ENCODE data around the gene ST3GAL6.
"Not testable (repeated sequence)": the region's sequence is repeated elsewhere in the genome, so short reads cannot be mapped to it uniquely, and the experiment has no call there.

ST3GAL6 gene

DNA sequence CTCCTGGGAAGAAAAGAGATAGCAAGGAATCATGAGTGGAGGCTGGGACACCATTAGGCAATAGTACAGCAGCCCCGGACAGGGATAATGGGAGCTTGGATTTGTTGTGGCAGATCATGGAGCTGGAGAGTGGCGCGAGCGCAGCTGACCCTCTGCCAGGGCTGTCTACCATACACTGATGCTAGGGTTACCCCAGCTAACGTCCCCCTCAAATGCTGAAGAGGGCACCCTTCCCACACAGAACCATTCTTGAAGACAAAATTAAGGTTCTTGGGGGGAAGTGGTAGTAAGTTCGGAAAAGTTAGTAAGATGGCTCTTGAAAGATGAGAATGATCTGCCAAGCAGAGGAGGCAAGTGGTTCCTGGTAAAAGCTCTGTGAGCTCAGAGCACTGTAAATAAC is 61.1 kb downstream of the ST3GAL6 start:
- Histone ChIP-seq H3K9ac (ENCODE audit: low read depth, low read length) (no peak overlapping the region), H3K9me3 (ENCODE audit: insufficient read depth, low read depth, low read length) (no peaks in the 10 kb centered on the region), H3K27me3 (ENCODE audit: insufficient read depth, low read length) (no peaks in the 10 kb centered on the region), H3K4me3 (ENCODE audit: low read length) (no peak overlapping the region), H3K27ac (ENCODE audit: low read depth, low read length) (no peak overlapping the region), H3K36me3 (ENCODE audit: insufficient read depth, low read length) (peaks cover 31% of the 10 kb centered on the region), H3K4me1 (ENCODE audit: insufficient read depth, low read length) (no peaks in the 10 kb centered on the region)
- WGBS = 96% methylated on average over 5 of the region's 6 CpGs

DNA sequence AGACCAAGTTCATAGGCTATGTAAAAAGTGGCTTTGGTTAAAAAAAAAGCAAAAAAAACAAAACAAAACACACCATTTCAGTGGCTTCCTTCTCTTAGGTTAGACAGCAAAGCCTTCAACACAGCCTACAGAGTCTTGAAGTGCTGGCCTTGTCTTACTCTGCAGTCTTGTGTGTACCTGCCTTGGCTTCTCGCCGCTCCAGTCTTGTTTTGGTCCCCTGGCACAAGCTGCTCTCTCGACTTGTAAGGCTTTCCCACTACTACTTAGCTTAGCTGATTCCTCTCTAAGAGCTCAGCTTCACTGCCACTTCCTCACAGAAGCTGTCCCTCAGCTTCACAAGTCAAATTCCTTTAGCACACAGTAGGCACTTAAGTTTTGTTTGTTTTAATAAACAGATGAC is 63.0 kb downstream of the ST3GAL6 start:
- H3K36me3 ChIP-seq (ENCODE audit: insufficient read depth, low read length) = peaks cover 14% of the 10 kb centered on the region
- H3K9me3 ChIP-seq (ENCODE audit: insufficient read depth, low read depth, low read length) = peaks cover 11% of the 10 kb centered on the region
- no peaks in the 10 kb centered on the region for H3K4me1 ChIP-seq (ENCODE audit: insufficient read depth, low read length)
- H3K4me3 ChIP-seq (ENCODE audit: low read length) = no peak overlapping the region
- no peak overlapping the region for H3K9ac ChIP-seq (ENCODE audit: low read depth, low read length)
- WGBS = 89% methylated on average over 3 of the region's 3 CpGs
- no peaks in the 10 kb centered on the region for H3K27me3 ChIP-seq (ENCODE audit: insufficient read depth, low read length)
- no peak overlapping the region for H3K27ac ChIP-seq (ENCODE audit: low read depth, low read length)

DNA sequence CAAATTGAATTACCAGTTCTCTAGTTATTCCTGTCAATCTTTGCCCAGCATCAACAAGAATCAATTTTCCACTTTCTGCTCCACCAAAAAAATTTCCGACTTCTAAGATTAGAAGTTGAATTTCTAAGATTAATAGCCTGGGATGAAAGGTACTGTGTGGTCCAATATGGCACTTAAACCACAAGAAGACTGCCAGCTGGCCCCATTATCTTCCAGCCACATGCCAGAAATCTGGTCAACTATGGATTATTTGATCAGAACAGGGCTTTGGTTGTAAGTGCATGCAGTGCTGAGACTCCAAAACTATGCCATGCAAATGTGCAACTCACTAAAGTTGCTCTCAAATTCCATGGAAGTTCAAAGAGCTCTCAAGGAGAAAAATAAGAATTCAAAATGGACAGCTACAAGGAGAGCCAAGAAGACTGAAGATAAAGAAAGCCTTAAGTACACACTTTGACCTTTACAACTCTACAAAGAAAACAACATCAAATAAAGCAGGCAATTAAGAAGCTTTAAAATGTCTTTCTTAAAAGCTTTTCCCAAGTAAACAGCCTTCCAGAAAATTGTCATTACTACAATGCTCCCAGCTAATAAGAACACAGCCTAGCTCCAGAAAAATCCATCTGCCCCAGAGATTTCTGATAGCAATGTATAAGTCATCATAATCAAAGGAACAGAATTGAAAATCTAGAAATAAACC is 64.2 kb downstream of the ST3GAL6 start:
- H3K4me1 ChIP-seq (ENCODE audit: insufficient read depth, low read length) = no peaks in the 10 kb centered on the region
- H3K4me3 ChIP-seq (ENCODE audit: low read length) = no peak overlapping the region
- H3K9ac ChIP-seq (ENCODE audit: low read depth, low read length) = no peak overlapping the region
- 100% methylated on average over 1 of the region's 1 CpG for WGBS
- H3K27ac ChIP-seq (ENCODE audit: low read depth, low read length) = no peak overlapping the region
- H3K36me3 ChIP-seq (ENCODE audit: insufficient read depth, low read length) = peaks cover 4% of the 10 kb centered on the region
- H3K27me3 ChIP-seq (ENCODE audit: insufficient read depth, low read length) = no peaks in the 10 kb centered on the region
- peaks cover 20% of the 10 kb centered on the region for H3K9me3 ChIP-seq (ENCODE audit: insufficient read depth, low read depth, low read length)

DNA sequence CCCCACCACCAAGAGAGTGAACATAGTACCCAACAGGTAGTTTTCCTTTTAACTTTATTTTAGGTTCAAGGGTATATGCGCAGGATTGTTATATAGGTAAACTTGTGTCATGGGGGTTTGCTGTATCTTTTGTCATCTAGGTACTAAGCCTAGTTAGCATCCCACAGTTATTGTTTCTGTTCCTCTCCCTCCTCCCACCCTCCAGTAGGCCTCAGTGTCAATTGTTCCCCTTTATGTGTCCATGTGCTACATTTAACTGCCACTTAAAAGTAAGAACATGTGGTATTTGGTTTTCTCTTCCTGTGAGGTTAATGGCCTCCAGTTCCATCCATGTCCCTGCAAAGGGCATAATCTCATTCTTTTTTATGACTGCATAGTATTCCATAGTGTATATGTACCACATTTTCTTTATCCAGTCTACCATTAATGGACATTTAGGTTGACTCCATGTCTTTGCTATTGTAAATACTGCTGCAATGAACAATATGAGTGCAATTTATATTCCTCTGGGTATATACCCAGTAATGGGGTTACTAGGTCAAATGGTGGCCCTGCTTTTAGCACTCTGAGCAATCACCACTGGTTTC is 66.2 kb downstream of the ST3GAL6 start:
- no peaks in the 10 kb centered on the region for H3K27me3 ChIP-seq (ENCODE audit: insufficient read depth, low read length)
- H3K9ac ChIP-seq (ENCODE audit: low read depth, low read length) = no peak overlapping the region
- H3K27ac ChIP-seq (ENCODE audit: low read depth, low read length) = no peak overlapping the region
- peaks cover 33% of the 10 kb centered on the region for H3K9me3 ChIP-seq (ENCODE audit: insufficient read depth, low read depth, low read length)
- peaks cover 8% of the 10 kb centered on the region; the same call in 1 of the 2 replicates for H3K36me3 ChIP-seq (ENCODE audit: insufficient read depth, low read length)
- no peaks in the 10 kb centered on the region for H3K4me1 ChIP-seq (ENCODE audit: insufficient read depth, low read length)
- WGBS = no CpG with 5 or more reads among the region's 1 CpG
- no peak overlapping the region for H3K4me3 ChIP-seq (ENCODE audit: low read length)

DNA sequence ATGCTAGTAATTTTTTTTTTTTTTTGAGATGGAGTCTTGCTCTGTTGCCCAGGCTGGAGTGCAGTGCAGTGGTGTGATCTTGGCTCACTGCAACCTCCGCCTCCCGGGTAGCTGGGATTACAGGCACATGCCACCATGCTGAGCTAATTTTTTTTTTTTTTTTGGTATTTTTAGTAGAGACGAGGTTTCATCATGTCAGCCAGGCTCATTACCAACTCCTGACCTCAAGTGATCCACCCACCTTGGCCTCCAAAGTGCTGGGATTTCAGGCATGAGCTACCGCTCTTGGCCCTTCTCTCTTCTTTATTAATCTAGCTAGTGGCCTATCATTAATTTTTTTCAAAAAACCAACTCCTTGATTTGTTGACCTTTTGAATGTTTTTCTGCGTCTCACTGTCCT is 67.9 kb downstream of the ST3GAL6 start:
- not testable (repeated sequence) for H3K9ac ChIP-seq (ENCODE audit: low read depth, low read length); H3K4me1 ChIP-seq (ENCODE audit: insufficient read depth, low read length); H3K4me3 ChIP-seq (ENCODE audit: low read length); H3K27ac ChIP-seq (ENCODE audit: low read depth, low read length); H3K27me3 ChIP-seq (ENCODE audit: insufficient read depth, low read length); H3K36me3 ChIP-seq (ENCODE audit: insufficient read depth, low read length)
- WGBS = 87% methylated on average over 5 of the region's 5 CpGs
- peaks cover 33% of the 10 kb centered on the region for H3K9me3 ChIP-seq (ENCODE audit: insufficient read depth, low read depth, low read length)

DNA sequence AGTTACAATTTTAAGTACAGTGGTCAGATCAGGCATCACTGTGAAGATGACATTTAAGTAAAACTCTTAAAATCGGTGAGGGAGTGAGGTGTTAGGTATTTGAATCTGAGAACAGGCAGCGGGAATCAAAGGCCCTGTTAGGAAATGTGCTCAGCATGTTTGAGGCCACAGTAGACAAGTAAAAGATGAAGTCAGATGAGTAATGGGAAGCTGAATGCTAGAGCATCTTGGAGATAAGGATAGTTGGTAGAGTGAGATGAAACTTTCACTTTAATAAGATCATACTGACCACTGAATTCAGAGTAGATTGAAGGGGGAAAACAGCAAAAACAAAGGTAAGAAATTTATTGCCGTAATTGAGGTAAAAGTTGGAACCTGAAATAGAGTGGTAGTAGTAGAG is 76.7 kb downstream of the ST3GAL6 start:
- Histone ChIP-seq H3K4me3 (ENCODE audit: low read length) (no peak overlapping the region), H3K36me3 (ENCODE audit: insufficient read depth, low read length) (peaks cover 24% of the 10 kb centered on the region; the same call in 1 of the 2 replicates), H3K27me3 (ENCODE audit: insufficient read depth, low read length) (no peaks in the 10 kb centered on the region), H3K9ac (ENCODE audit: low read depth, low read length) (no peak overlapping the region), H3K27ac (ENCODE audit: low read depth, low read length) (no peak overlapping the region), H3K9me3 (ENCODE audit: insufficient read depth, low read depth, low read length) (peaks cover 10% of the 10 kb centered on the region; the same call in 1 of the 2 replicates), H3K4me1 (ENCODE audit: insufficient read depth, low read length) (no peaks in the 10 kb centered on the region)
- WGBS = 95% methylated on average over 3 of the region's 3 CpGs

DNA sequence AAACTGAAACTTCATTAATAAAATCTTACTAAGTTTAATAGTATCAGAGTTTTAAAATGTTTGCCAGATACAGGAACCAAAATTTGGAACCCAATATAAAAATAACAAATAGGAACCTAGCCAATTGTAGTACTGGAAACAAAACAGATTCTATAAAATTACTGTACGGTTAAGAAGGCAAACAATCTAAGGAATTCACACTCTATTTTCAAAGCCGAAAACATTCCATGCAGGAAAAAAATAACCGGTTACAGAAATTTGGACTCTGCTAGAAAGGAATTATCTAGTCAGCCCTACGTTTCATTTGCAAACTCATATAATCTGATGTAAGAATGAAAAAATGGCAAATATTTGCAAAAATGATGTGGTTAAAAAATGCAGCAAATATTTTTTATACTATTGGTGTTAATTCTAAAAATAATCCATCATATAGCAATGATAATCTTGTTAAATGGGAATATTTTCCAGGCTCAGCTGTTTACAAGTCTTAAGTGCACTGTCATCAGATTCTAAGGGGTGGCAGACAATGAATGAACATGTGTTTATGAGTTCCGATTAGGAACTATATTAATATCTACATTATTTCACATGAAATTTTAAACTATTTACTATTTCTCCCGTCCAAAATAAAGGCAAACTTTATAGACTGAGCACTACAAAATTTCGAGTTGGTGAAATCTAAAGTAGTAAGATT is 80.3 kb downstream of the ST3GAL6 start:
- H3K27ac ChIP-seq (ENCODE audit: low read depth, low read length) = no peak overlapping the region
- no peak overlapping the region for H3K4me3 ChIP-seq (ENCODE audit: low read length)
- 94% methylated on average over 4 of the region's 7 CpGs for WGBS
- H3K4me1 ChIP-seq (ENCODE audit: insufficient read depth, low read length) = no peaks in the 10 kb centered on the region
- no peak overlapping the region for H3K9ac ChIP-seq (ENCODE audit: low read depth, low read length)
- peaks cover 37% of the 10 kb centered on the region for H3K36me3 ChIP-seq (ENCODE audit: insufficient read depth, low read length)
- no peaks in the 10 kb centered on the region for H3K27me3 ChIP-seq (ENCODE audit: insufficient read depth, low read length)
- H3K9me3 ChIP-seq (ENCODE audit: insufficient read depth, low read depth, low read length) = peaks cover 14% of the 10 kb centered on the region; the same call in 1 of the 2 replicates
